Thyroid gland (tissue), 4 donors: Measurements from ENCODE around the gene MRPS23. TPM values are rescaled to one million over a fixed set of nuclear protein-coding genes. Genes with fewer than 3 reads are reported as not detected.

ENCODE experiments used
- DNase-seq, 2 donors: peaks; one replicate each; pipeline ENCODE4 v3.0.0-alpha.2; 2019
- H3K27ac ChIP-seq, 3 donors: fragments of 200-600 bp; sonication (generic); 1 replicate in 2 of 3; 2 replicates in 1 of 3; pipeline ENCODE4 v1.5.1; 2016 to 2019; ENCODE audit warnings: mild to moderate bottlenecking in 1 of 3, moderate library complexity in 1 of 3
- H3K27me3 ChIP-seq: fragments of 200-600 bp; sonication (generic); one replicate; pipeline ENCODE4 v1.5.1; 2019
- H3K36me3 ChIP-seq, 2 donors: fragments of 200-600 bp; sonication (generic); one replicate each; pipeline ENCODE4 v1.5.1; 2016 to 2019
- H3K4me1 ChIP-seq, 2 donors: fragments of 200-600 bp; sonication (generic); one replicate each; pipeline ENCODE4 v1.5.1; 2017 to 2019
- H3K4me3 ChIP-seq, 3 donors: fragments of 200-600 bp; sonication (generic); replicated peaks in 1 of 3; 1 replicate in 2 of 3; 2 replicates in 1 of 3; pipeline ENCODE4 v1.5.1; 2016; ENCODE audit warnings: mild to moderate bottlenecking in 1 of 3
- H3K9me3 ChIP-seq: fragments of 200-600 bp; sonication (generic); one replicate; pipeline ENCODE4 v1.5.1; 2017
- POLR2A ChIP-seq, 2 donors: fragments of 450-650 bp; IDR thresholded peaks; one replicate each; pipeline ENCODE4 v1.6.1; 2017; ENCODE audit warnings: antibody characterized with exemption in 2 of 2, mild to moderate bottlenecking in 2 of 2, moderate library complexity in 1 of 2
- WGBS, 2 donors: methylation state at CpG; one replicate each; pipeline ENCODE4 v1.1.5; 2017; 5-methylcytosine and 5-hydroxymethylcytosine counted together
- intact Hi-C: fragments of 100-400 bp; cut with DNase I; formaldehyde crosslinking; loops from one replicate; pipeline ENCODE4 v1.15.1; 2023
- total RNA-seq, 4 donors: library from RNA; depleted of rRNA; stranded (reverse); fragments of >200 nt; gene quantifications; one replicate each; pipeline ENCODE4 v1.2.3, GENCODE V29; 2016
- TF ChIP-seq, protein P1 (sequence below), 6 experiments: fragments of 200-600 bp in 3 of 6; fragments of 450-650 bp in 3 of 6; sonication (generic) in 3 of 6; IDR thresholded peaks; one replicate each; pipeline ENCODE4 v1.5.1; 2016 to 2019; ENCODE audit warnings: antibody characterized with exemption in 6 of 6, mild to moderate bottlenecking in 2 of 6, inconsistent platforms in 1 of 6, moderate library complexity in 1 of 6

Gene MRPS23
- total RNA-seq, 4 donors from 2014 or later, result 23.6 to 44.3 (median 34.8) TPM

DNA sequence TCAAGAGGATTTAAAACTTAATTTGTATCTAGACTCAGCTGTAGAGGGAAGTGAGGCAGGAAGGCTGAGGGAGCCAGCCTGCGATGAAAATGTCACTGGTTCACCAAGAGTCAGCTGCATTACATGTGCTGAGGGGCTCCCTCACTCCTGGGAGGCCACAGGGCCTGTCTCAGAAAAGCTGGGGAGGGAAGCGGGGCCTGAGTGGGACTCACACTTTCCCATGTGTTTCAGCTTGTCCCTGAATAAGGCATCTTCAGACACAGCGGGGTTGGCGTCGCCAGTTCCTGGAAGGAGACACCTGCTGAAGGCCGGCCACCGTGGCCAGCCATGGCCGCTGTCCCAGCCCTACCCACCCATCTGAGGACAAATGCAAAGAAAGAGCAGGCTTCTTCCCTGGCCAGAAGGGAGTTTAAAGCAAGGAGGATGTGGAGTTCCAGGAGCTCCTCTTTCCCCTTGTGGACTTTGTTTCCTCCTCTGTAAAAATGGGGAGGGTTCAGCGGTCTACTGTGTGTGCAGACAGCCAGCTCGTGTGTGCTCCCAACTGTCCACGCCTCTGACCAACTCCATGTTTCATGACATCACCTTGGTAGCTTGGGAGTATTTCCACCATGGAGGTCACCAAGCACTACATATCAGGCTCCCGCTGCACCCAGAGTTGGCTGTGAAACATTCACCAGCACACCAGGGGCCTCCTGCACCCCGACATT, 19.2 kb upstream of the MRPS23 start:
- no peaks in the 10 kb centered on the region for H3K27me3 ChIP-seq
- intact Hi-C loops, result loop anchor here (5.0 kb wide), 1 partner anchor 88 kb away; the partner anchor contains the start of gene CUEDC1
- no peaks in the 10 kb centered on the region for H3K9me3 ChIP-seq
- peak overlapping the region in 1 of 3 donors; percentile 52 for H3K27ac ChIP-seq
- TF ChIP-seq POLR2A (IDR thresholded peaks at IDR 0.05), result no peak
- TF ChIP-seq, protein P1, sequence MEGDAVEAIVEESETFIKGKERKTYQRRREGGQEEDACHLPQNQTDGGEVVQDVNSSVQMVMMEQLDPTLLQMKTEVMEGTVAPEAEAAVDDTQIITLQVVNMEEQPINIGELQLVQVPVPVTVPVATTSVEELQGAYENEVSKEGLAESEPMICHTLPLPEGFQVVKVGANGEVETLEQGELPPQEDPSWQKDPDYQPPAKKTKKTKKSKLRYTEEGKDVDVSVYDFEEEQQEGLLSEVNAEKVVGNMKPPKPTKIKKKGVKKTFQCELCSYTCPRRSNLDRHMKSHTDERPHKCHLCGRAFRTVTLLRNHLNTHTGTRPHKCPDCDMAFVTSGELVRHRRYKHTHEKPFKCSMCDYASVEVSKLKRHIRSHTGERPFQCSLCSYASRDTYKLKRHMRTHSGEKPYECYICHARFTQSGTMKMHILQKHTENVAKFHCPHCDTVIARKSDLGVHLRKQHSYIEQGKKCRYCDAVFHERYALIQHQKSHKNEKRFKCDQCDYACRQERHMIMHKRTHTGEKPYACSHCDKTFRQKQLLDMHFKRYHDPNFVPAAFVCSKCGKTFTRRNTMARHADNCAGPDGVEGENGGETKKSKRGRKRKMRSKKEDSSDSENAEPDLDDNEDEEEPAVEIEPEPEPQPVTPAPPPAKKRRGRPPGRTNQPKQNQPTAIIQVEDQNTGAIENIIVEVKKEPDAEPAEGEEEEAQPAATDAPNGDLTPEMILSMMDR (IDR thresholded peaks at IDR 0.05), result no peak
- H3K36me3 ChIP-seq, result peaks cover 6 to 9% of the 10 kb centered on the region in 2 donors
- WGBS, 2 donors, result 88 to 90% methylated on average over 13 of the region's 13 CpGs
- no peak for DNase-seq
- H3K4me3 ChIP-seq, result no peak overlapping the region
- peaks cover 3 to 25% of the 10 kb centered on the region in 2 donors for H3K4me1 ChIP-seq

DNA sequence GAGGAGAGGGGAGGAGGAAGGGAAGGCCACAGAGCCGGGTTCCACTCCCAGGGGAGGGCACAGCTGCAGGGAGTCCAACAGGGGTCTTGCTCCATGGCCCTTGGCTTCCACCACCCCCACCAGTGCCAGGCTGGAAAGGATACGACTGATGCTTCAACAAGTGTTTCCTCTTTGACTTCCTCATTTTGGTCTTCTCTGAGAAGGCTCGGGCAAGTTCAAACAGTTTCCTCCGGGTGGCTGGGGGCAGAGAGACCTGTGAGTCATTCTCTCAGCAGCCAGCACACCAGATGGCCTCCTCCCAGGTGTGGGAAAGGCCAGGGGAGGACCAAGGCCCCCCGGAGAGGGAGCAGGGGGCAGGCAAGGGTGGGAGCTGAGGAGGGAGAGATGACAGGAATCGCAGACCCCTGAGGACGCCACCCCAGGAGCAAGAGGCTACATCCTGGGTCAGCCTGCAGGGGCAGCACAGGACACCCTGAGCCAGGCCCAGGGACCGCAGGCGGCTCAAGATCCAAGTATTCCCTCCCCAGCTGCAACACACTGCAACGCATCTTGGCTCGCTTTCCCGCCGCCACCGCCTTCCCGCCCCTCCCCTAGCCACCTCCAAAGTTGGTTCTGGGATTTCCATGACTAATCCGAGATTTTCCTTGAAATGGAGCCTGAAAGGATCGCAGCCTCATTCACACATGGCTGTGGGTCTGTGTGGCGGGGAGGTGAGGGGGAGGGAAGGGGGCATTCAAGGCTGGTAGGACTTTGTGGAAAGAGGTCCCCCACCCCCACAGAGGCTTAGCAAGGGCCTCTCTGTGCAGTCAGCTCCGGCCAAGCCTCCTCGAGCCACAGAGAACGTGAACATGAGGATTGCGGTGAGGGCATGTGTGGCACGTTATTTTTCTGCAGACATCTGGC, 18.4 kb upstream of the MRPS23 start:
- H3K36me3 ChIP-seq, result peaks cover 6 to 9% of the 10 kb centered on the region in 2 donors
- 61 to 71% methylated on average over 21 to 23 of the region's 23 CpGs for WGBS, 2 donors
- no peaks in the 10 kb centered on the region for H3K27me3 ChIP-seq
- H3K9me3 ChIP-seq, result no peaks in the 10 kb centered on the region
- DNase-seq, result peak in 1 of 2 donors; percentile 28
- TF ChIP-seq, protein P1 (IDR thresholded peaks at IDR 0.05), result peak in 1 of 6 experiments; percentile 6
- TF ChIP-seq POLR2A (IDR thresholded peaks at IDR 0.05), result no peak
- H3K27ac ChIP-seq, result peak overlapping the region in 2 of 3 donors; percentile 43 to 52
- no peak overlapping the region for H3K4me3 ChIP-seq
- peaks cover 3 to 17% of the 10 kb centered on the region in 2 donors for H3K4me1 ChIP-seq
- intact Hi-C loops, result loop anchor here (5.0 kb wide), 1 partner anchor 89 kb away; the partner anchor contains the start of gene CUEDC1

DNA sequence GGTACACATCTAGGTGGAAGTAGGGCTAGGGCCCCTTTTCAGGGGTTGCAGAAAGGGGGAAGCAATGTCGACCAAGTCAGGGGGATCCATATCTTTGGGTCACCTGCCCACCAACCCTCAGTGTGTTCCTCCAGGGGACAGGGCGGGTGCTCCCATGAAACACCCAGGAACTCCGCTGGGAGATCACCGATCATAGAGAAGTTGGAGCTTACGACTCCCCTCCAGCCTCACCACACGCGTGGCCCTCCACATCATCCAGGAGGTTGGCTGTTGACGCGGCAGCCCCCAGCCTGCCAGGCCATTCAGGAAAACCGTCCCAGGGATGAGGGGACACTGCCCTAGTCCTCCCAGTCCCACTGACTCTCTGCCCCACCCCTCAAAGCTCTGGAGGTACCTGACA, 17.3 kb upstream of the MRPS23 start:
- TF ChIP-seq POLR2A (IDR thresholded peaks at IDR 0.05), result no peak
- TF ChIP-seq, protein P1 (IDR thresholded peaks at IDR 0.05), result no peak
- H3K9me3 ChIP-seq, result no peaks in the 10 kb centered on the region
- peaks cover 4 to 5% of the 10 kb centered on the region in 2 donors for H3K36me3 ChIP-seq
- H3K4me1 ChIP-seq, result peaks cover 8 to 20% of the 10 kb centered on the region in 2 donors
- DNase-seq, result no peak
- intact Hi-C loops, result loop anchor here (5.0 kb wide), 1 partner anchor 90 kb away; the partner anchor contains the start of gene CUEDC1
- no peak overlapping the region for H3K27ac ChIP-seq
- no peak overlapping the region for H3K4me3 ChIP-seq
- H3K27me3 ChIP-seq, result no peaks in the 10 kb centered on the region
- 91 to 100% methylated on average over 7 to 10 of the region's 10 CpGs for WGBS, 2 donors

DNA sequence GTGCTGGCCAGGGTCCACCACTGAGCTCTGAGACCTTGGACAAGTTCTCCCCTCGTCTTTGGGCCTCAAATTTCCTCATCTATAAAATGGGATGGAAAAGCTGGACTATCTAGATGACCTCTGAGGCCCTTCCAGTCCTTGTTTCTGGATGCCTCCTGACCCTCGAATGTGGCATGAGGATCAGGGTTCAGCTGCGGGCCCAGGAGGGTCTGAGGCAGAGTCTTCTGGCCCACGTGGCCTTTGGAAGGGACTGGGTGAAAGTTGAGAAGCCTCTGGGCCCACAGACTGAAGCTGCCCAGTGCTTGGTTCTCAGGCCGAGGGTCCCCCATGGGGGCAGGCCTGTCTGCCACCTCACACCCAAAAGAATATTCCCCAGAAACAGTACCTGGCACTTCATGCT, 16.9 kb upstream of the MRPS23 start:
- H3K36me3 ChIP-seq, result peaks cover 0 to under 1% of the 10 kb centered on the region in 2 donors
- H3K9me3 ChIP-seq, result no peaks in the 10 kb centered on the region
- peaks cover 11 to 22% of the 10 kb centered on the region in 2 donors for H3K4me1 ChIP-seq
- WGBS, 2 donors, result 96 to 98% methylated on average over 3 to 5 of the region's 5 CpGs
- H3K4me3 ChIP-seq, result no peak overlapping the region
- no peak for TF ChIP-seq POLR2A (IDR thresholded peaks at IDR 0.05)
- TF ChIP-seq, protein P1 (IDR thresholded peaks at IDR 0.05), result no peak
- H3K27me3 ChIP-seq, result no peaks in the 10 kb centered on the region
- intact Hi-C loops, result loop anchor here (5.0 kb wide), 1 partner anchor 91 kb away; the partner anchor contains the start of gene CUEDC1
- no peak for DNase-seq
- H3K27ac ChIP-seq, result no peak overlapping the region
